Kidney (tissue), 14 donors: ENCODE results near the gene TNRC6C. TPM values are rescaled to one million over a fixed set of nuclear protein-coding genes. Genes with fewer than 3 reads are reported as not detected.

Experiments used
- DNase-seq, 5 donors: peaks; one replicate each; pipeline ENCODE4 v3.0.0-alpha.2; 2013 to 2020
- FAIRE-seq: peaks from 2 replicates; lab custom pipeline; 2012; peaks lifted over from hg19 to GRCh38; lab: Jason Lieb, UNC
- H3K27ac ChIP-seq, 2 donors: one replicate each; pipeline ENCODE4 v1.7.0; 2013; ENCODE audit warnings: low read depth in 2 of 2, low read length in 2 of 2, inconsistent platforms in 1 of 2
- H3K27me3 ChIP-seq: one replicate; pipeline ENCODE4 v1.7.1; 2013; ENCODE audit warnings: low read length, inconsistent platforms; ENCODE audit not compliant: control insufficient read depth, insufficient read depth
- H3K36me3 ChIP-seq, 3 donors: one replicate each; pipeline versions ENCODE4 v1.7.0 to v1.7.1; 2013; ENCODE audit warnings: low read length in 3 of 3, control low read depth in 1 of 3, inconsistent platforms in 1 of 3; ENCODE audit not compliant: insufficient read depth in 3 of 3, control insufficient read depth in 2 of 3
- H3K4me1 ChIP-seq, 3 donors: one replicate each; pipeline versions ENCODE4 v1.7.0 to v1.7.1; 2013; ENCODE audit warnings: low read length in 3 of 3, inconsistent platforms in 1 of 3, low read depth in 1 of 3; ENCODE audit not compliant: control insufficient read depth in 2 of 3, insufficient read depth in 2 of 3
- H3K4me3 ChIP-seq, 3 donors: one replicate each; pipeline versions ENCODE4 v1.7.0 to v1.8.1; 2013; ENCODE audit warnings: low read length in 3 of 3, control low read depth in 1 of 3, inconsistent platforms in 1 of 3
- H3K9ac ChIP-seq, 3 donors: one replicate each; pipeline versions ENCODE4 v1.7.0 to v1.7.1; 2013; ENCODE audit warnings: low read length in 3 of 3, control low read depth in 1 of 3, inconsistent platforms in 1 of 3
- H3K9me3 ChIP-seq, 3 donors: one replicate each; pipeline versions ENCODE4 v1.7.0 to v1.7.1; 2013; ENCODE audit warnings: low read length in 3 of 3, control low read depth in 1 of 3, inconsistent platforms in 1 of 3; ENCODE audit not compliant: control insufficient read depth in 2 of 3, insufficient read depth in 1 of 3
- intact Hi-C: fragments of 100-400 bp; cut with DNase I; formaldehyde crosslinking; loops from one replicate; pipeline ENCODE4 v1.11.1; 2022
- polyA plus RNA-seq: library from polyadenylated mRNA; stranded (reverse); fragments of 350-450 nt; fragmentation: Illumina TruSeq; extraction: RNeasy Lipid Tissue Mini Kit (QIAGEN cat#74804); gene quantifications from one replicate; pipeline ENCODE4 v1.2.3, GENCODE V29; 2014; ENCODE audit warnings: low read depth, low replicate concordance; ENCODE audit not compliant: insufficient read depth
- total RNA-seq: library from RNA; stranded (reverse); fragmentation: NEBNext Ultra II Directional; extraction: Animal tissue kit (Norgen Biotek cat#: 25700); gene quantifications from one replicate; pipeline ENCODE4 v1.2.1, GENCODE V29; 2021
- TF ChIP-seq, protein P1 (sequence below): IDR thresholded peaks from 3 replicates; pipeline ENCODE4 v1.5.1; 2012; ENCODE audit warnings: mild to moderate bottlenecking, moderate library complexity, borderline replicate concordance; ENCODE audit not compliant: insufficient read depth; ENCODE audit errors: extremely low read depth
- donor health status: control.
- donor health status: control.
- donor health status: control.
- donor health status: control.
- donor health status: control.
- donor health status: DM: yes; HTN: yes; CAD: no.
- donor health status: Normal renal cell carcinoma (clear cell type).

The TNRC6C gene
- total and polyA plus RNA-seq, 2 donors from 2014 or later, result 1.9 to 29.4 TPM

DNA sequence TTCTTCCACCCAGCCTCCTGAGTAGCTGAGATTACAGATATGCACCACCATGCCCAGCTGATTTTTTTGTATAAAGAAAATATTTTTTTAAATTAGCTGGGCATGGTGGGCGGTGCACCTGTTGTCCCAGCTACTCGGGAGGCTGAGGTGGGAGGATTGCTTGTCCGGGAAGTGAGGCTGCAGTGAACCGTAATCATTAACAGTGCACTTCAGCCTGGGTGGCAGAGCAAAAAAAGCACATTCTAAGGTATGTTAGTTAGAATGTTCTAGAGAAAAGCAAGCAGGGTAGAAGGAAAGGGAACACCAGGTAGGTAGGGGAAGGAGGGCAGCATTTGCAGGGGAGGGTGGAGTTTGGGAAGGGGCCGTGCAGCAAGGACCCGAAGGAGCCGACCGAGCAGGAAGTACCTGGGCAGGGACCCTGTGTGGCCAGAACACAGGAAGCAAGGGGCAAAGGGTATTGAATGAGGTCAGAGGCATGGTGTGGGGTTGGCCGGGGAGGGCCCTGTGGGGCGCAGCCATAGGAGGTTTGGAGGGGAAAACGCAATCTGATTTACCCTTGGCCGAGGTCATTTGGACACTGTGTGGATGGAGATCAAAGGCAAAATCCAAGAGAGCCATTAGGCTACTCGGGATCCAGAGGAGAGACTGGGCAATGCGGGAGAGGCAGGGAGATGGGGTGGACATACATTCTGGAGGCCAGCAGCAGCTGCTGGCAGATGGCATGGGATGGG is 189.9 kb downstream of the TNRC6C start:
- Histone ChIP-seq H3K9me3 (no peaks in the 10 kb centered on the region), H3K36me3 (no peaks in the 10 kb centered on the region), H3K27ac (no peak overlapping the region), H3K27me3 (no peaks in the 10 kb centered on the region), H3K4me1 (peaks cover 0 to 30% (median 28%) of the 10 kb centered on the region in 3 donors), H3K9ac (no peak overlapping the region), H3K4me3 (no peak overlapping the region)
- TF ChIP-seq, protein P1, sequence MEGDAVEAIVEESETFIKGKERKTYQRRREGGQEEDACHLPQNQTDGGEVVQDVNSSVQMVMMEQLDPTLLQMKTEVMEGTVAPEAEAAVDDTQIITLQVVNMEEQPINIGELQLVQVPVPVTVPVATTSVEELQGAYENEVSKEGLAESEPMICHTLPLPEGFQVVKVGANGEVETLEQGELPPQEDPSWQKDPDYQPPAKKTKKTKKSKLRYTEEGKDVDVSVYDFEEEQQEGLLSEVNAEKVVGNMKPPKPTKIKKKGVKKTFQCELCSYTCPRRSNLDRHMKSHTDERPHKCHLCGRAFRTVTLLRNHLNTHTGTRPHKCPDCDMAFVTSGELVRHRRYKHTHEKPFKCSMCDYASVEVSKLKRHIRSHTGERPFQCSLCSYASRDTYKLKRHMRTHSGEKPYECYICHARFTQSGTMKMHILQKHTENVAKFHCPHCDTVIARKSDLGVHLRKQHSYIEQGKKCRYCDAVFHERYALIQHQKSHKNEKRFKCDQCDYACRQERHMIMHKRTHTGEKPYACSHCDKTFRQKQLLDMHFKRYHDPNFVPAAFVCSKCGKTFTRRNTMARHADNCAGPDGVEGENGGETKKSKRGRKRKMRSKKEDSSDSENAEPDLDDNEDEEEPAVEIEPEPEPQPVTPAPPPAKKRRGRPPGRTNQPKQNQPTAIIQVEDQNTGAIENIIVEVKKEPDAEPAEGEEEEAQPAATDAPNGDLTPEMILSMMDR, result no peak
- intact Hi-C loops, result no loop called here
- DNase-seq (no peak), FAIRE-seq (no peak)

GRCh38 chr17:78151514-78152008 is 193.1 kb downstream of the TNRC6C start:
- Histone ChIP-seq H3K27ac (peak overlapping the region; percentile 32 to 44), H3K27me3 (no peaks in the 10 kb centered on the region), H3K9me3 (no peaks in the 10 kb centered on the region), H3K4me3 (no peak overlapping the region), H3K36me3 (no peaks in the 10 kb centered on the region), H3K9ac (no peak overlapping the region), H3K4me1 (peaks cover 0 to 8% (median 7%) of the 10 kb centered on the region in 3 donors)
- DNase-seq (peak in 3 of 5 donors; percentile 61 to 89 (median 62)), FAIRE-seq (no peak)
- TF ChIP-seq, protein P1, result no peak
- intact Hi-C loops, result no loop called here

- no peaks in the 10 kb centered on the region for H3K27me3 ChIP-seq
- peak in 2 of 5 donors; percentile 68 to 80 for DNase-seq
- TF ChIP-seq, protein P1, result no peak
- H3K4me1 ChIP-seq, result peaks cover 0 to 7% (median 2%) of the 10 kb centered on the region in 3 donors
- FAIRE-seq, result no peak
- H3K9ac ChIP-seq, result no peak overlapping the region
- no peak overlapping the region for H3K4me3 ChIP-seq
- H3K36me3 ChIP-seq, result no peaks in the 10 kb centered on the region
- H3K27ac ChIP-seq, result no peak overlapping the region
- intact Hi-C loops, result no loop called here
- no peaks in the 10 kb centered on the region for H3K9me3 ChIP-seq
Measured at GRCh38 chr17:78154903-78155811, 196.7 kb downstream of the TNRC6C start.

Other genes starting within 250 kb of the TNRC6C start
- gene TMC6, start 170.1 kb downstream of the TNRC6C start, total RNA-seq, result 115 TPM
- gene TMC6, start 170.1 kb downstream of the TNRC6C start, polyA plus RNA-seq, result 15.0 TPM
- gene TMC8, start 172.1 kb downstream of the TNRC6C start, total RNA-seq, result 35.9 TPM
- 1.0 TPM for gene TMC8, start 172.1 kb downstream of the TNRC6C start, polyA plus RNA-seq
- not detected for gene C17orf99, start 187.7 kb downstream of the TNRC6C start, total RNA-seq
- not detected for gene C17orf99, start 187.7 kb downstream of the TNRC6C start, polyA plus RNA-seq
- gene SYNGR2, start 209.9 kb downstream of the TNRC6C start, total RNA-seq, result 165 TPM
- gene SYNGR2, start 209.9 kb downstream of the TNRC6C start, polyA plus RNA-seq, result 149 TPM
- gene TK1, start 228.3 kb downstream of the TNRC6C start, total RNA-seq, result 12.7 TPM
- gene TK1, start 228.3 kb downstream of the TNRC6C start, polyA plus RNA-seq, result 9.3 TPM
- gene AFMID, start 228.7 kb downstream of the TNRC6C start, total RNA-seq, result 63.9 TPM
- 118 TPM for gene AFMID, start 228.7 kb downstream of the TNRC6C start, polyA plus RNA-seq